ENCODE data around the gene SEMA5A.
"Not testable (repeated sequence)": the region's sequence is repeated elsewhere in the genome, so short reads cannot be mapped to it uniquely, and the experiment has no call there.

Gene SEMA5A

DNA sequence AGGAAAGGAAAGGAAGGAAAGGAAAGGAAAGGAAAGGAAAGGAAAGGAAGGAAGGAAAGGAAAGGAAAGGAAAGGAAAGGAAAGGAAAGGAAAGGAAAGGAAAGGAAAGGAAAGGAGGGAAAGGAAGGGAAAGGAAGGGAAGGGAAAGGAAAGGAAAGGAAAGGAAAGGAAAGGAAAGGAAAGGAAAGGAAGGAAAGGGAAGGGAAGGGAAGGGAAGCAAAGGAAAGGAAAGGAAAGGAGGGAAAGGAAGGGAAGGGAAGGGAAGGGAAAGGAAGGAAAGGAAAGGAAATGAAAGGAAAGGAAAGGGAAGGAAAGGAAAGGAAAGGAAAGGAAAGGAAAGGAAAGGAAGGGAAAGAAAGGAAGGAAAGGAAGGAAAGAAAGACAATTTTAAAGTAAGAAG lies 192.8 kb downstream of the SEMA5A start:
- DNase-seq, result not testable (repeated sequence)

- DNase-seq, result no peak
These were observed 194.3 kb downstream of the SEMA5A start for GRCh38 chr5:9351546-9351945.

DNA sequence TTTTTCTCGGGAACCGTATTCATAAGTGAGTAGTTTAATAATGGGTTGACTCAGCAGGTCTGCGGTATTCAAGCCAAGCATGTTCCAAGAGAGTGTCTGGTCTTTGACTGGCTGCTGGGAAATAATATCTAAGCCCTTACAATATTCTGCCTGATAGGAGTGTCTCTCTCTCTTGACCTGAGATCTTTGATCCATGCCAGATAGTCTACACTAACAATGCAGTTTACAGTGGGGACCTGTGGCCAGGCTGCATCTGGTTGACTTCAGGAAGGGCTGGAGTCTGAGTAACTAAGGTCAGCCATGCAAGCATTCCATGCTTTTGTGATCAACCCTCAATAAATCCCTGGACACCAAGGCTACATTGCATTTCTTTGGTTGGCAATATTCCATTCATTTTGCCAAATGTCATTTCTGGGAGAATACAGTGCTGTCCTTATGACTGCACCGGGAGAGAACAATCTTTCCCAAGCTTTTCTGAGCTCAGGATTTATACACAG lies 195.5 kb downstream of the SEMA5A start:
- no peak for DNase-seq

DNA sequence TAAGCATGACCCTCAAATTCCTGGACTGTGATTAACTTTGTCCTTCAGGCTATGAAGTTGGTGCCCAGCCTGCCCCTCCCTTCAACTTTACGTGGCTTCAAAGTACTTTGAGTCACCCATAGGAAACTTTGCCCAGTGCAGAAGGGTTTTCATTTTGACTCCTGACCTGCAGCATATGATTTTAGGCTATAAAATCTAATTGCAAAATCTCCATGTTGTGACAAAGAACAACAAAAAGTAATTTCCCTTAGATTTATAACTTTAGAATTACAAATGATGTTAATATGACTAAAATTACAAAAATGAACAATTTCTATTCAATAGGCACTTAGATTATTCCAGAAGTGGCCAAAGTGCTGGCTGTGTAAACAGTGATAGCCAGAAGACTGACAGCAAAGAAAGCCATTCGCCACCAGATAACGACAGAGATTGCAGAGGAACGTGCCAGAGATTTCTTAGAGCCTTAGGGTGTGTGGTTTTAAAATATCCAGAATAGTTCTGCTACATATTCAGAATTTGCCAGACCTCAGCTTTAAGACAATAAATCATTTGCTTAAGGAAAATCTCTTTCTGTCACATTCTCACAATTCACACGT lies 197.4 kb downstream of the SEMA5A start:
- DNase-seq, result no peak

GRCh38 chr5:9347541-9348295 lies 198.2 kb downstream of the SEMA5A start:
- no peak for DNase-seq

DNA sequence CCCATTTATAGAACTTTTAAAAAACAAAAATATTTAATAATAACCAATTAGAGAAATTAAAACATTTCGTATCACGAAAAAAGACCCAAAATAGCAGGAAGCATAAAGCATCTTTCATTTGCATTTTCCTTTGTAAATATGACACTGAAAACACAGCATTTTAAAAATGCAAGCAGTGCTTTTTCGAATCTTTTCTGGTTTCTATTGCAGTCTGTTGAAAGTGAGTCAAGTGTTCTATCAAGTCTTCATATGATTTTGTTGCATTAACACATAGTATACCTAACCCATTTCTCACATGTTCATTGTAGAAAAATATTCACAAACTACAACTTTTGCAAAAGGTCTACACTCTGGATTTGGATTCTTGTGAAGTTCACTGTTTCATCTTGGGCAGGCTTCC lies 198.8 kb downstream of the SEMA5A start:
- no peak for DNase-seq

GRCh38 chr5:9344751-9345240 lies 201.1 kb downstream of the SEMA5A start:
- no peak for DNase-seq

DNA sequence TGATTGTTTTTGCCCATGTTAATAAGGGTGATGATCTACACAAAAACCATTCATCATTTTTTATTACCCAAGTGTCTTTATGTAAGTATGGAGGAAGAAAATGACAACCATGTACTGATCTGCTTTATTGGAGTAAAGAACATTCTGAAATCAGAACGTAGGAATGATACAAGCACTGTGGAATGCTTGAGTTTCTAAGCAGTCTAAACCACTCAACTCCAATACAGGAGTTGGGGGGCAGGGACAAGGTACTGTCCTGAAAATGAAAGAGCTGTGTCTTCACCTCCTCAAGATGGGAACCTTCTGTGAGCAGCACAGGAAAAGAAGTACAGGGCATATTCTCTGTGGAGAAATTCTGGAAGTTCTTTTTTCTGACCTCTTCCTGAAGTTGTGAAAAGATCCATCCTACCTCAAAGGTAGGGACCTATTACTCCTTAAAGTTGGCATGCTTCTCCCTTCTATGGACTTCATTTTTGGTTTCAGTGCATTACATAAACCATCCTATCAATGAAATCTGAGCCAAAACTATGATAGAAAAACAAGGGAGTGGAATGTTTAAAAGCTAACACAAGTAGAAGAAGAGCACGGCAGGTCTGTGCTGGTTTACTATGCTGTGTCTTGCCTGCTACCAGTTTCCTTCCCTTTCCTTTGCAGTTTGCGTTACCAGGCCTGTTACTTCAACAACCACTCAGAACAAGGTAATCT lies 202.6 kb downstream of the SEMA5A start:
- no peak for DNase-seq

DNA sequence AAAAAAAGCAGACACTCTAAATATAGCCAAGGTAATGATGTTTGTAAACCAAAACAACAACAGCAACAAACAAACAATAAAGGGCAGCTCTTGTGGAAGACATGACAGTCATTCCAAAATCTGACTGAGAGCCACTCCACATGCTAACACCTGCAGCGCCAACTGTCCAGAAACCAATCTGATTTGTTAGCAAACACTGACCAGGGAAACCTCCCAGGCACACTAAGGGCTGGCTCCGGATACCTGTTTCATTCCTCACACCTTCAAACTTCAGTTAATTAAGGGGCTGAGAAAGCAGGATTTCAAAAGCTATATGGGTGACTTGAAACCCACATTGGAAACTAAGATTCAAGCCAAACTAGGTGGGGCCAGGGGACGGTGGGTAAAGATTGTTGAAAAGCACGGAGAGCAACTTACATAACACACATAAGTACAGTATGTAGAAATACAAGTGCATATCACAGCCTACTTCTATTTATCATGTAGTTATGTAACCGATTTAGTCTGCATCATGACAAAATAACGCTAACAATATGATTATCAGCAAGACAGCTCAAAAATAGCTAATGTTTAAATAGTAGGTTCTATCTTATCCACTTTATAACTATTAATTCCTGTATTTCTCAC lies 203.6 kb downstream of the SEMA5A start:
- DNase-seq, result no peak

- DNase-seq, result no peak
These were observed 205.8 kb downstream of the SEMA5A start for GRCh38 chr5:9340085-9340484.

GRCh38 chr5:9339206-9339818 lies 206.6 kb downstream of the SEMA5A start:
- no peak for DNase-seq

- no peak for DNase-seq
These were observed 207.1 kb downstream of the SEMA5A start for GRCh38 chr5:9338796-9339195.

DNA sequence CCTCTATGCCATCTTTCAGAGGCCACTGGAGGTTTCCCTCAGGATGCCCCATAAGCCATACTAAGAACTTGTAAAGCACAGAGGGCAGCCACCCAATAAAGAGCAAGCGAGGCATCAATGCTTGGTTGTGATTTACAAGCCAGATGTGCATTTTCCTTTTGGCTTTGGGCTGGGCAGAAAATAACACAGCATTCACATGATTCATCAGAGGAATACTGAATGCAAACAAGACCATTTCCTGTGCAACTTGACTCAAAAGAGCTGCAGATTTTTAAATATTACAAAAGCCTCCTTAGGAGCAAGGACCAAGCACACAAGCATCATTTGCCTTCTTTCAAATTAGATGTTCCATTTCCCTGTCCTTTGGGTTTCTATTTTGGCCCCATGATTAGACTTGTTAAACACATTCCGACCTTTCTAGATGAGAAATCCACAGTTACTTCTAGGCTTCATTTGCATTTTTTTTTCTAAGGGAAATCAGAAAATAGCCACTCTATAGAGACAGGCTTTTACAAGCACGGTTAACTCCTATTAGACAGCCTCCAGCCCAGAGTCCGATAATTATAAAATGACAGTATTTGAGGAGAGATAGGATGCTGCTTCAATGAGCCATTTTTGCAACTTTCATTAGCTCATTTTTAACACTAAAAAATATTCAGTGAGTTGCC lies 207.8 kb downstream of the SEMA5A start:
- DNase-seq, result no peak

DNA sequence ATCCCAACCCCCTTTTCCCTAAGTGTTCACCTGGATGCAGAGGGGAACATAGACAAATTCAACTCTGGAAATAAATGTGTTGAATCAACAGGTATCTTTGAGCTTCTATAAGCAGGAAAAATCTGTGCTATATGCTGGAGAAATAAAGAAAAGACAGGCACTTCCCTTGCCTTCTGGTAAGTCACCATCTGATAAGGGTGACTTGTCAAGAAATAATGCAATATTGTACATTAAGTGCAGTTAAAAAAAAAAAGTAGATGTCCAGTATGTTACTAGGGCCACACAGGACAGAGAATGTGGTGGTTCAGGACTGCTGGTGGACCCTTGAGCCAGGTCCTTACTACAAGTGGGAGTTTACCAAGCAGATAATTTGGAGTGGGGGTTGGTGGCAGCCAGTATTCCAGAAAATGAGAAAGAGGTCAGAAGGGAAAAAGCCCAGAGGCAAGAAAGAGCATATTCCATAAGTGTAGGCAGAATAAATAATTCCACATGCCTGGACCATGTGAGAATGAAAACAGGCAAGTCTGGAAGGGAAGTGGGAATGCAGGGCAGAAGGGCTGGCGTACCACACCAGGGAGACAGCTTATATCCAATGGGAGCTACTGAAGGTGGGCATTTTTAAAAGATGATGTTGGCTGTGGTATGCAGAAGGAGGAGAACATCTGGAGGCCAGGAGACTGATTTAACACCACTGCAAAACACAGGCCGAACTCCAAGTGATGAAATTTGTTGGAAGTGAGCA lies 209.9 kb downstream of the SEMA5A start:
- DNase-seq, result no peak

DNA sequence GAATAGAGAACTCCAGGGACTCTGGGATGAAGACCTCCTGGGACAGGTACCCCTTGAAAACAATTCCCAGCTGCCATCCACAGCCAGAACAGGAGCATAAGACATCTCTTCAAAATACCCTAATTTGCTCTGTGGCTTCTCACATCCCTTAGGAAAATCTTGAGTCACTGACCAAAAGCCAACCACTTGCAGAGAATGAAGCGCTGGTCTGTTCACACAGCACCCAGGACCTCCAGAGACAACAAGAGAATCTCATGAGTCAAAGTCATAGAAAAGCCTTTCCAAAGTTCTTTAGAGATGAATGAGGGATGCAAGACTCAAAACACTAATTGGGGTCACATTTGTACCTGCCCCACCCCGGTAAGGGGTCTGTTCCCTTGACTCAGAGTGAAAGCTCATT lies 210.6 kb downstream of the SEMA5A start:
- DNase-seq, result no peak

GRCh38 chr5:9332026-9332425 lies 213.8 kb downstream of the SEMA5A start:
- DNase-seq, result no peak

GRCh38 chr5:9331372-9331771 lies 214.5 kb downstream of the SEMA5A start:
- DNase-seq, result no peak

- no peak for DNase-seq
These were observed 216.8 kb downstream of the SEMA5A start for GRCh38 chr5:9329125-9329524.

DNA sequence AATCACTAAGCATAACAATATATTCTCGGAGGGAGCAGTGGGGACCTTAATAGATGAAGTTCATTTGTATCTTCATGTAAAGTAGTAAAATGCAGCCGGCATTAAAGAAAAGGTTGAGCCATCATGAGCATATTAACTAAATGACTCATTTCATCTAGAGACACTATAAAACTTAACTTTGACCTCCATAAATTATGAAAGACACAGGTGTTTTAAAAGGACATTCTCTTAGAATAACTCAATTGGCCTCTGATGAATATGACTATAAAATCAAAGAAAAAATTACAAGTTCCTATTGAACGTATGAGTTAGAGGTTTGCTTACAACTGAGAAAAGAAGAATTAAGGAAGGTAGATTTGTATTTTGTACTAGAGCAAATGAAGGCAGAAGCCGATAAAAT lies 220.3 kb downstream of the SEMA5A start:
- DNase-seq, result no peak

DNA sequence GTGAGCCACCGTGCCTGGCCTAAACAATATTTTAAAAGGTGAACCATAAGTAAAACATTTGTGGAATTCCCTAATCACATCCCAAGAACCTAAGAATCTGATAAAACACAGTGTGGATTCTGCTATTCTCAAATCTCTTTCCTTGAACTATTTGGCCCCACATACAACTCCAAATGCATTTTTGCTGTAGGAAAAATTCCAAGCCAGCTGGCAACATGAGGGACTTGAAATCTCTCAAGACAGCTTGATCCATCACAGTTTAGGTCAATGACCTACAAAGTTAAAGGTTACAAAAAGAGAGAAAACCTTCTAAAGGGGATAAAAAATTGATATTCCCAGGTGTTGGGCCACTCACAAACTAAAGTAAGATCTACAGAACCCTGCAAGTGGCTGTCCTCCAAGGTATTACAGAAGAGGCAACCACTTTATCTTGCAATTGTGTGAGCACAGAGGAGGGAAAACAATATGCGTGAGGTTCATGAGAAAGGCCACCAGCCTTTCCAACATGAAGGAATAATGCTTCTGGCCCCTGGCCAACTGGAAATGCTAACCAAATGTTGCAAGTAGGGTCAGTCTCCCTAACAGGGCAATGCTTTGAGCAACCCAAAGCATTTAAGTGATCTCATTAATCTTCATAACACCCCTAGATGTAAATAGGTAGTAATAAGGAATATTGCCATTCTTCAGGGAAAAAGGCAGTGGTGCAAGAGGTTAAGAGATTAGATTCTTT lies 221.4 kb downstream of the SEMA5A start:
- no peak for DNase-seq

DNA sequence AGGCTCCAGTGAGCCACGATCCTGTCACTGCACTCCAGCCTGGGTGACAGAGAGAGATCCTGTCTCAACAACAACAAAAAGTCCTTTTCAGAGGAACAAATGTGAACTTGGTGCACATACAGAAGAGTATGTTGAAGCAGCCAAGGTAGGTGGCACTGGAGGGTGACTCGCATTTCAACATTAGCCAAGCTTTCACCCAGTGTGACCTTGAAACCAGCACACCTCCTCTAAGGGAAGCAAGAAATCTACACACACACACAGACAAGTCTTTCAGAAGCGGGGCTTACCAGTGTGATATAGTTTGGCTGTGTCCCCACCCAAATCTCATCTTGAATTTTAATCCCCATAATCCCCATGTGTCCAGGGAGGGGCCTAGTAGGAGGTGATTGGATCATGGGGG lies 225.2 kb downstream of the SEMA5A start:
- DNase-seq, result no peak

Data from effector CD8-positive, alpha-beta T cell (primary cell).